ENCODE results near the gene CFAP90. TPM values are rescaled to one million over a fixed set of nuclear protein-coding genes. Genes with fewer than 3 reads are reported as not detected.

CFAP90 gene
- total RNA-seq, 2 experiments from 2014 or later = not detected

DNA sequence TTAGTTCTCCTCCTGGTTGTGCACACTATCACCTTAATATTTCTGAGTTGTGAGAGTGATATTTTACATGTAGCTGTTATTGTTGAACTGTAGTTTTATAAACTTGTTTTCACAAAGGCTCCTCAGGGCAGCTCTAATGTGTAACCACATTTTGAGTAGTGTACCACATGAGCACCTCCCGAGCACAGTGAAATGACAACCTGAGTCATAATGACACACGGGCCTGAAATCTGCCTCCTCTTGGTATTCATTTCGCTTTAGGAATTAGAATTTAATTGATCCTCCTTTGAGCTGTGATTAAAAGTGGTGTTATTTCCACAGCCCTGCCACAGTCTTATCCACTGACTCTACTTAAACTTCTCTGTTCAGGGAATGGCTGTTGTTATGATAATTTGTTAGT, 25.9 kb upstream of the CFAP90 start:
- Histone ChIP-seq H3K36me3 (ENCODE audit: insufficient read depth, low read length) (peaks cover 77% of the 10 kb centered on the region), H3K27ac (ENCODE audit: low read depth in 1 of 2, low read length in 2 of 2) (no peak overlapping the region), H3K4me3 (ENCODE audit: low read length) (no peak overlapping the region), H3K4me1 (ENCODE audit: insufficient read depth, low read length) (peaks cover 26% of the 10 kb centered on the region), H3K27me3 (ENCODE audit: control insufficient read depth in 1 of 2, insufficient read depth in 2 of 2, low read length in 2 of 2) (no peaks in the 10 kb centered on the region), H3K9me3 (ENCODE audit: control insufficient read depth in 1 of 2, insufficient read depth in 1 of 2, low read length in 2 of 2) (no peaks in the 10 kb centered on the region)
- TF ChIP-seq, protein P1, sequence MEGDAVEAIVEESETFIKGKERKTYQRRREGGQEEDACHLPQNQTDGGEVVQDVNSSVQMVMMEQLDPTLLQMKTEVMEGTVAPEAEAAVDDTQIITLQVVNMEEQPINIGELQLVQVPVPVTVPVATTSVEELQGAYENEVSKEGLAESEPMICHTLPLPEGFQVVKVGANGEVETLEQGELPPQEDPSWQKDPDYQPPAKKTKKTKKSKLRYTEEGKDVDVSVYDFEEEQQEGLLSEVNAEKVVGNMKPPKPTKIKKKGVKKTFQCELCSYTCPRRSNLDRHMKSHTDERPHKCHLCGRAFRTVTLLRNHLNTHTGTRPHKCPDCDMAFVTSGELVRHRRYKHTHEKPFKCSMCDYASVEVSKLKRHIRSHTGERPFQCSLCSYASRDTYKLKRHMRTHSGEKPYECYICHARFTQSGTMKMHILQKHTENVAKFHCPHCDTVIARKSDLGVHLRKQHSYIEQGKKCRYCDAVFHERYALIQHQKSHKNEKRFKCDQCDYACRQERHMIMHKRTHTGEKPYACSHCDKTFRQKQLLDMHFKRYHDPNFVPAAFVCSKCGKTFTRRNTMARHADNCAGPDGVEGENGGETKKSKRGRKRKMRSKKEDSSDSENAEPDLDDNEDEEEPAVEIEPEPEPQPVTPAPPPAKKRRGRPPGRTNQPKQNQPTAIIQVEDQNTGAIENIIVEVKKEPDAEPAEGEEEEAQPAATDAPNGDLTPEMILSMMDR (IDR thresholded peaks at IDR 0.05) = no peak
- H3K9me3 Mint-ChIP-seq = no peaks in the 10 kb centered on the region
- POLR2A ChIA-PET = interaction anchor here (1.2 kb wide), 1 partner anchor 10 kb away, joined by 3 read pairs; no protein-coding TSS in a partner anchor
- CTCF ChIA-PET = interaction anchor here (3.0 kb wide), 1 partner anchor 10 kb away, joined by 14 read pairs; no protein-coding TSS in a partner anchor
- intact Hi-C loops (cut with DNase I, micrococcal nuclease) = loop anchor here in 1 of 2 experiments (10.0 kb wide), 1 partner anchor 1242 kb away; the partner anchor contains the start of genes NSUN2 and SRD5A1
- H3K27me3 Mint-ChIP-seq = no peaks in the 10 kb centered on the region
- ATAC-seq (ENCODE audit: poor library complexity) = peak; percentile 45
- DNase-seq = peak in 1 of 14 experiments; percentile 10
- H3K27ac Mint-ChIP-seq = peak overlapping the region; percentile 7
- H3K36me3 Mint-ChIP-seq (ENCODE audit: low read depth) = peaks cover 90% of the 10 kb centered on the region
- no peak overlapping the region for H3K4me3 Mint-ChIP-seq
- peaks cover 89% of the 10 kb centered on the region for H3K4me1 Mint-ChIP-seq (ENCODE audit: low read depth)

DNA sequence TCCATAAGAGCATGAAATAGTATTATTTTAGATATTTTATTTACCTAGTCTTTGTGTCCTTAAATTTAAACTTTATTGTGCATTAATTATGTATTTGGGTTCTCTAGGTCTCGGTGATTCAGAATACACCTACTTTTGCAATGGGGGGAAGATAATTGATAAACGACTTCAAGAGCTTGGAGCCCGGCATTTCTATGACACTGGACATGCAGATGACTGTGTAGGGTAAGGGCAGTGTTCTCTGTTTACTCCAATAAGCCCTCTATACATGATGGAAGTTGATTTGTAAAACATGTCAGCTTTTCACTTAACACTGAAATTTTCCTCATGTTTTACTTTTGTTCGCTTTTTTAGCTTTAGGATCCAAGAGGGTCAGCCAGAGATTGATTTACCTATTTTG, 24.2 kb upstream of the CFAP90 start:
- peaks cover 80% of the 10 kb centered on the region for H3K36me3 Mint-ChIP-seq (ENCODE audit: low read depth)
- no peaks in the 10 kb centered on the region for H3K9me3 ChIP-seq (ENCODE audit: control insufficient read depth in 1 of 2, insufficient read depth in 1 of 2, low read length in 2 of 2)
- ATAC-seq (ENCODE audit: poor library complexity) = no peak
- peaks cover 63% of the 10 kb centered on the region for H3K36me3 ChIP-seq (ENCODE audit: insufficient read depth, low read length)
- peaks cover 38% of the 10 kb centered on the region for H3K4me1 ChIP-seq (ENCODE audit: insufficient read depth, low read length)
- ChIA-PET POLR2A (no interaction called here), CTCF (interaction anchor here (3.0 kb wide), 1 partner anchor 12 kb away, joined by 14 read pairs; no protein-coding TSS in a partner anchor)
- H3K27me3 Mint-ChIP-seq = no peaks in the 10 kb centered on the region
- no peaks in the 10 kb centered on the region for H3K9me3 Mint-ChIP-seq
- no peaks in the 10 kb centered on the region for H3K27me3 ChIP-seq (ENCODE audit: control insufficient read depth in 1 of 2, insufficient read depth in 2 of 2, low read length in 2 of 2)
- DNase-seq = no peak
- TF ChIP-seq, protein P1 (IDR thresholded peaks at IDR 0.05) = no peak
- no peak overlapping the region for H3K4me3 Mint-ChIP-seq
- no peak overlapping the region for H3K4me3 ChIP-seq (ENCODE audit: low read length)
- H3K27ac ChIP-seq (ENCODE audit: low read depth in 1 of 2, low read length in 2 of 2) = no peak overlapping the region
- H3K27ac Mint-ChIP-seq = no peak overlapping the region
- intact Hi-C loops (cut with DNase I, micrococcal nuclease) = loop anchor here in 1 of 2 experiments (10.0 kb wide), 1 partner anchor 1240 kb away; the partner anchor contains the start of genes NSUN2 and SRD5A1
- H3K4me1 Mint-ChIP-seq (ENCODE audit: low read depth) = peaks cover 89% of the 10 kb centered on the region

DNA sequence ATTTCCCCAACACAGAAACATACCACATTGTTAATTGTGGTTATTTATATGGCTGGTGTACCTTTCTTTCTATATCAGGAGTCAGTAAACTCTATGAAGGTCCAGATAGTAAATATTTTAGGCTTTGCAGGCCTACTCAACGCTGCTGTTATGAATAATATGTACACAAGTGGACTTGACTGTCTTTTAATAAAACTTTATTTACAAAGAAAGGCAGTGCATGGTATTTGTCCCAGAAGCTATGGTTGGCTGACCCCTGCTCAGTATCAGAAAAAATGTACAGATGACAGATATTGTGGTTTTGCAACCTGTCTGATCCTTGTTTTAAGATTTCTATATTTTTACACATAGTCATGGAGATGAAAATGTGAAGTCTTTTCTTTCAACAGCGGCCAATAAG, 23.7 kb upstream of the CFAP90 start:
- POLR2A ChIA-PET = no interaction called here
- Histone ChIP-seq H3K36me3 (ENCODE audit: insufficient read depth, low read length) (peaks cover 57% of the 10 kb centered on the region), H3K4me1 (ENCODE audit: insufficient read depth, low read length) (peaks cover 39% of the 10 kb centered on the region), H3K9me3 (ENCODE audit: control insufficient read depth in 1 of 2, insufficient read depth in 1 of 2, low read length in 2 of 2) (no peaks in the 10 kb centered on the region), H3K27ac (ENCODE audit: low read depth in 1 of 2, low read length in 2 of 2) (no peak overlapping the region), H3K27me3 (ENCODE audit: control insufficient read depth in 1 of 2, insufficient read depth in 2 of 2, low read length in 2 of 2) (no peaks in the 10 kb centered on the region), H3K4me3 (ENCODE audit: low read length) (no peak overlapping the region)
- Mint-ChIP-seq H3K9me3 (no peaks in the 10 kb centered on the region), H3K4me3 (no peak overlapping the region), H3K36me3 (ENCODE audit: low read depth) (peaks cover 79% of the 10 kb centered on the region), H3K27ac (peak overlapping the region; percentile 90), H3K27me3 (no peaks in the 10 kb centered on the region), H3K4me1 (ENCODE audit: low read depth) (peaks cover 94% of the 10 kb centered on the region)
- ATAC-seq (ENCODE audit: poor library complexity) (no peak), DNase-seq (no peak)
- intact Hi-C loops (cut with DNase I, micrococcal nuclease) = loop anchor here (5.0 to 10.0 kb wide), 2 partner anchors 1162 to 1240 kb away; partner anchors contain the start of genes NSUN2 (in 1 of the 2), SRD5A1 (in 1 of the 2) and TENT4A (in 1 of the 2)
- CTCF ChIA-PET = interaction anchor here (3.0 kb wide), 1 partner anchor 13 kb away, joined by 14 read pairs; no protein-coding TSS in a partner anchor
- TF ChIP-seq, protein P1 (IDR thresholded peaks at IDR 0.05) = no peak
